A549 (cell line): ENCODE measurements around the gene PDZD2.

Source experiments
- EP300 ChIP-seq, 2 experiments: fragments of >200 bp; sonication (Bioruptor Twin); formaldehyde crosslinking; IDR thresholded peaks; 2 replicates in 1 of 2; 3 replicates in 1 of 2; pipeline ENCODE4 v1.6.1; 2016 to 2017
- FOSB ChIP-seq: fragments of 250-450 bp; sonication (Bioruptor Pico); IDR thresholded peaks from 2 replicates; pipeline ENCODE4 v1.5.0; 2020; ENCODE audit warnings: mild to moderate bottlenecking, moderate library complexity
- JUN ChIP-seq, 2 experiments: fragments of >200 bp; sonication (Bioruptor Twin); formaldehyde crosslinking; IDR thresholded peaks; 2 replicates in 1 of 2; 3 replicates in 1 of 2; pipeline ENCODE4 v1.6.1; 2016 to 2017
- KDM1A ChIP-seq: fragments of 200-600 bp; sonication (generic); IDR thresholded peaks from 2 replicates; pipeline ENCODE4 v1.6.1; 2016; ENCODE audit warnings: low read depth, mild to moderate bottlenecking
- MAFK ChIP-seq: fragments of 450-650 bp; IDR thresholded peaks from 2 replicates; pipeline ENCODE4 v1.6.1; 2014; ENCODE audit not compliant: partially characterized antibody
- MAZ ChIP-seq: fragments of 150-350 bp; IDR thresholded peaks from 2 replicates; pipeline ENCODE4 v1.6.1; 2014; ENCODE audit warnings: antibody characterized with exemption, low read depth, low read length, borderline replicate concordance
- PHF8 ChIP-seq: fragments of 200-600 bp; sonication (generic); IDR thresholded peaks from 2 replicates; pipeline ENCODE4 v1.6.1; 2016; ENCODE audit warnings: low read depth, mild to moderate bottlenecking, antibody characterized with exemption, moderate library complexity, borderline replicate concordance
- POLR2A ChIP-seq: IDR thresholded peaks from 2 replicates; pipeline ENCODE4 v1.6.1; 2012; ENCODE audit warnings: mild to moderate bottlenecking, low read length
- RFX5 ChIP-seq: fragments of 450-650 bp; IDR thresholded peaks from 2 replicates; pipeline ENCODE4 v1.7.1; 2014; ENCODE audit warnings: antibody characterized with exemption, mild to moderate bottlenecking, moderate library complexity
- TF ChIP-seq, protein P1 (sequence below): fragments of >200 bp; sonication (Bioruptor Twin); formaldehyde crosslinking; IDR thresholded peaks from 3 replicates; pipeline ENCODE4 v1.5.1; 2016
- TF ChIP-seq, protein P2 (sequence below): fragments of 200-600 bp; sonication (generic); IDR thresholded peaks from 2 replicates; pipeline ENCODE4 v1.6.1; 2016; ENCODE audit warnings: antibody characterized with exemption, mild to moderate bottlenecking, moderate library complexity
- TF ChIP-seq, protein P3 (sequence below): IDR thresholded peaks from 2 replicates; pipeline ENCODE4 v1.6.1; 2012

DNA sequence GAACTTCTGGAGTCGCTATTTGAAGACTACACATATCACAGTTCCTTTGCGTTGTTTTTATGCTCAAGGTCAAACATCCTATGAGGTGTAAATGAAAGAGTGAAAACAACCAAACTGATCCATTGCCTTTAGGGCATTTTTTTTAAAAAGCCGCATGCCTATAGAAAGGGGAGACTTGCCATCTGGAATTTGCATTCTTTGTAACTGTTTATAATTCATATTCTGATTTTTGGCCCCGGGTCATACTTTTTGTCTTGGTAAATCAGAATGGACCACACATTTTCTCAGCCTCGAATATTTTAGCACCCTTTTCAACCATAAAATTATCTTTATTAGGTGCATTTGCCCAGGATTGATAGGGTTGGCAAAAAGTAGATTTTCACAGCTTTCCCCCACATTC lies 347.2 kb downstream of the PDZD2 start:
- TF ChIP-seq MAFK (no peak), PHF8 (no peak), RFX5 (no peak), FOSB (no peak), KDM1A (no peak), POLR2A (no peak), EP300 (IDR thresholded peaks at IDR 0.05) (no peak), MAZ (no peak), JUN (IDR thresholded peaks at IDR 0.05) (no peak)
- TF ChIP-seq, protein P1, sequence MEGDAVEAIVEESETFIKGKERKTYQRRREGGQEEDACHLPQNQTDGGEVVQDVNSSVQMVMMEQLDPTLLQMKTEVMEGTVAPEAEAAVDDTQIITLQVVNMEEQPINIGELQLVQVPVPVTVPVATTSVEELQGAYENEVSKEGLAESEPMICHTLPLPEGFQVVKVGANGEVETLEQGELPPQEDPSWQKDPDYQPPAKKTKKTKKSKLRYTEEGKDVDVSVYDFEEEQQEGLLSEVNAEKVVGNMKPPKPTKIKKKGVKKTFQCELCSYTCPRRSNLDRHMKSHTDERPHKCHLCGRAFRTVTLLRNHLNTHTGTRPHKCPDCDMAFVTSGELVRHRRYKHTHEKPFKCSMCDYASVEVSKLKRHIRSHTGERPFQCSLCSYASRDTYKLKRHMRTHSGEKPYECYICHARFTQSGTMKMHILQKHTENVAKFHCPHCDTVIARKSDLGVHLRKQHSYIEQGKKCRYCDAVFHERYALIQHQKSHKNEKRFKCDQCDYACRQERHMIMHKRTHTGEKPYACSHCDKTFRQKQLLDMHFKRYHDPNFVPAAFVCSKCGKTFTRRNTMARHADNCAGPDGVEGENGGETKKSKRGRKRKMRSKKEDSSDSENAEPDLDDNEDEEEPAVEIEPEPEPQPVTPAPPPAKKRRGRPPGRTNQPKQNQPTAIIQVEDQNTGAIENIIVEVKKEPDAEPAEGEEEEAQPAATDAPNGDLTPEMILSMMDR: no peak
- TF ChIP-seq, protein P2, sequence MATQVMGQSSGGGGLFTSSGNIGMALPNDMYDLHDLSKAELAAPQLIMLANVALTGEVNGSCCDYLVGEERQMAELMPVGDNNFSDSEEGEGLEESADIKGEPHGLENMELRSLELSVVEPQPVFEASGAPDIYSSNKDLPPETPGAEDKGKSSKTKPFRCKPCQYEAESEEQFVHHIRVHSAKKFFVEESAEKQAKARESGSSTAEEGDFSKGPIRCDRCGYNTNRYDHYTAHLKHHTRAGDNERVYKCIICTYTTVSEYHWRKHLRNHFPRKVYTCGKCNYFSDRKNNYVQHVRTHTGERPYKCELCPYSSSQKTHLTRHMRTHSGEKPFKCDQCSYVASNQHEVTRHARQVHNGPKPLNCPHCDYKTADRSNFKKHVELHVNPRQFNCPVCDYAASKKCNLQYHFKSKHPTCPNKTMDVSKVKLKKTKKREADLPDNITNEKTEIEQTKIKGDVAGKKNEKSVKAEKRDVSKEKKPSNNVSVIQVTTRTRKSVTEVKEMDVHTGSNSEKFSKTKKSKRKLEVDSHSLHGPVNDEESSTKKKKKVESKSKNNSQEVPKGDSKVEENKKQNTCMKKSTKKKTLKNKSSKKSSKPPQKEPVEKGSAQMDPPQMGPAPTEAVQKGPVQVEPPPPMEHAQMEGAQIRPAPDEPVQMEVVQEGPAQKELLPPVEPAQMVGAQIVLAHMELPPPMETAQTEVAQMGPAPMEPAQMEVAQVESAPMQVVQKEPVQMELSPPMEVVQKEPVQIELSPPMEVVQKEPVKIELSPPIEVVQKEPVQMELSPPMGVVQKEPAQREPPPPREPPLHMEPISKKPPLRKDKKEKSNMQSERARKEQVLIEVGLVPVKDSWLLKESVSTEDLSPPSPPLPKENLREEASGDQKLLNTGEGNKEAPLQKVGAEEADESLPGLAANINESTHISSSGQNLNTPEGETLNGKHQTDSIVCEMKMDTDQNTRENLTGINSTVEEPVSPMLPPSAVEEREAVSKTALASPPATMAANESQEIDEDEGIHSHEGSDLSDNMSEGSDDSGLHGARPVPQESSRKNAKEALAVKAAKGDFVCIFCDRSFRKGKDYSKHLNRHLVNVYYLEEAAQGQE: no peak
- TF ChIP-seq, protein P3, sequence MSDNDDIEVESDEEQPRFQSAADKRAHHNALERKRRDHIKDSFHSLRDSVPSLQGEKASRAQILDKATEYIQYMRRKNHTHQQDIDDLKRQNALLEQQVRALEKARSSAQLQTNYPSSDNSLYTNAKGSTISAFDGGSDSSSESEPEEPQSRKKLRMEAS: no peak
